GM19372 (cell line): ENCODE measurements around the gene STK32B.
"Not testable (repeated sequence)": the region's sequence is repeated elsewhere in the genome, so short reads cannot be mapped to it uniquely, and the experiment has no call there.

Source experiments
- ATAC-seq: cut with Tn5 transposase; IDR thresholded peaks from one replicate; pipeline ENCODE4 v1.9.1; 2021; ENCODE audit warnings: mild to moderate bottlenecking, low read depth, moderate library complexity; ENCODE audit not compliant: unreplicated experiment

The STK32B gene

DNA sequence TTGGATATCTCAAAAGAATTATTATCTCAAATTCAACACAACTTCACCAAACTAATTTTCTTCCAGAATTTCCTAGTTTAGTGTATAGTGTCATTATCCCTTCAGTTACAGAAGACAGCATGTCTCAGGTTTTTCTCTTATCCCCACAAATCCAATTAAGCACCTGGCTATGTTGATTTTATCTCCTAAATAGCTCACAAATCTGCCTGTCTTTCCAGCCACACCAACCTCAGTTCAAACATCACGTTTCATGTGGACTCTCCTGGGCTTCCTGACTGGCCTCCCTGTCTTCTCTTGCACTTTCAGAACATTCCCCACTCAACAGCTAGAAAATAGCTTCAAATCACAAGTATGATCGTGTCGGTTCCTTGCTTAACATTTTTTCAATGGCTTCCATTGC lies 14.8 kb downstream of the STK32B start:
- ATAC-seq, result no peak

DNA sequence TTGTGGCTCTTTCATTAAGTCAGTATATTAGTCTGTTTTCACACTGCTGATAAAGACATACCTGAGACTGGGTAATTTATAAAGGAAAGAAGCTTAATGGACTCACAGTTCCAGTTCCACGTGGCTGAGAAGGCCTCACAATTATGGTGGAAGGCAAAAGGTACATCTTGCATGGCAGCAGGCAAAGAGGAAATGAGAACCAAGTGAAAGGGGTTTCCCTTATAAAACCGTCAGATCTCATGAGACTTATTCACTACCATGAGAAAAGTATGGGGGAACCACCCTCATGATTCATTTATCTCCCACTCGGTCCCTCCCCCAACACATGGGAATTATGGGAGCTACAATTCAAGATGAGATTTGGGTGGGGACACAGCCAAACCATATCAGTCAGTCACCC lies 15.7 kb downstream of the STK32B start:
- ATAC-seq, result not testable (repeated sequence)

DNA sequence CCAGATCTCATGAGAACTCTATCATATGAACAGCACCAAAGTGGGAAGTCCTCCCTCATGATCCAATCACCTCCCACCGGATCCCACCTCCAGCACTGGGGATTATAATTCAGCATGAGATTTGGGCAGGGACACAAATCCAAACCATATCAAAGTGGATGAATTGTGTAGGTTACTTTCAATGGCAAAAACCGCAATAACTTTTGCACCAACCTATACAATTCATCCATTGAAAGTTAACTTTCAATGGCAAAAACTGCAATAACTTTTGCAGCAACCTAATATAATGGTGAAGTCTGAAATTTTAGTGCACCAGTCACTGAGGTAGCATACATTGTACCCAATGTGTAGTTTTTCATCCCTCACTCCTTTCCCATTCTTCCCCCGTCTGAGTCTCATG lies 16.6 kb downstream of the STK32B start:
- no peak for ATAC-seq

DNA sequence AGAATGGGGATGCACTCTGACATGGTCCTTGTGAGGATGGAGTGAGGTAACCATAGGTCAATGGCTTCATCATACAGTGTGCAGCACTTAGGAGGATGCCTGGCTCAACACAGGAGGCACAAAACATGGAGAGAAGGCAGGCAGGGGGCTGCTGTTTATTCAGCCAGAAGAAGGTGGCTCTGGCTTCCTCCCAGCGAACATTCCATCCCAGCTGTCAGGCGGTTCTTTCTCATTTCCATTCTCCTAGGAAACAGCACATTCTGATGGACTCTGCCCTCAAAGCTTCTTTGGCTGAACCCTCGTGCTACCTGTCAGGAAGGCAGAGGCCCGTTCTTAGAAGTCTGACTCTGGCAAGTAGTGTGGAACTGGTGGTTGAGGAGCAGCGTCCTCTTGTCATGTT lies 18.6 kb downstream of the STK32B start:
- no peak for ATAC-seq

DNA sequence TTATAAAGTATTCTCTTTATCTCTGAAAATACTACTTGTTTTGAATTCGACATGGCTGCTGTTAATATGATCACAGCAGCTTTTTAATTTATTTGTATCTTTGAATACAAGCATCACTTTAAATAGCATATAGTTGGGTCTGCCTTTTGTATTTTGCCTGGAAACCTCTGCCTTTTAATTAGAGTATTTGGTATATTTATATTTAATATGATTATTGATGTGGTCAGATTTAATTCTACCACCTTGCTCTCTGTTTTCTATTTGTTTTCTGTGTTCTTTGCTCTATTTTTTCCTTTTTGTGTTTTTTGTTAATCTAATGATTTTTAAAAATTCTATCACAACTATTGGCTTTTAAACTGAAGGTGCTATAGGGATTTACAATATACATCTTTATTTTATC lies 21.7 kb downstream of the STK32B start:
- no peak for ATAC-seq

DNA sequence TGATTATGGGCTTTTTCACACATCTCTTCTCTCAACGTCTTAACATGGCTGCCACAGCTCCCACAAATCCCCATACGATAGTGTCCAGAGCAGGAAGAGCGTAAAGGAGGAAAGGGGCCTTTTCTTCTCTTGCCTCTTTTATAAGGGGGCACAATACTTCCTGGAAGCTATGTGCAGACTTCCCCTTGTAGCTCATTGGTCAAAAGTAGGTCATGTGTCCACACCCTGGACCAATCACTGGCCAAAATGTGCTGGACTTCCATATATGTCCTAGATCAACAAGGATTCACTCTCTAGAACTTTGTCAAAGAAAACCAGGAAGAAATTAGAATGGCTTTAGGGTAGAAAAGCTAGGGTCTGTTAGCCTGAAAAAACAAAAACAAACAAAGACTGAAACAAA lies 26.7 kb downstream of the STK32B start:
- no peak for ATAC-seq

DNA sequence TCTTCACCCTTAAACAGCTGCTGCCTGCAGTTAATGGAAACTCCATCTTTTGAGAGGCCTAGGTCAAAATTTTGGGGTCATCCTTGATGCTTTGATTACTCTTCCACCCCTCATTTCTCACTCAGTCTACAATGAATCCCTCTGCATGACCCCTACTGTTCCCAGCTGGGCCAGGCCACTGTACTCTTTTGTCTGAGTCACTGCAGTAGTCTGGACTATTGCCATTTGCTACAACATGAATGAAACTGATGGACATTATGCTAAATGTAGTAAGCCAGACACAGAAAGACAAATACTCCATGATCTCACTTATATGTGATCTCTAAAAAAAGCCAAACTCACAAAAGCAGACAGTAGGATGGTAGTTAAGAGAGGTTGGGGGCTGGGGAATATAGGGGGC lies 28.3 kb downstream of the STK32B start:
- ATAC-seq, result no peak

DNA sequence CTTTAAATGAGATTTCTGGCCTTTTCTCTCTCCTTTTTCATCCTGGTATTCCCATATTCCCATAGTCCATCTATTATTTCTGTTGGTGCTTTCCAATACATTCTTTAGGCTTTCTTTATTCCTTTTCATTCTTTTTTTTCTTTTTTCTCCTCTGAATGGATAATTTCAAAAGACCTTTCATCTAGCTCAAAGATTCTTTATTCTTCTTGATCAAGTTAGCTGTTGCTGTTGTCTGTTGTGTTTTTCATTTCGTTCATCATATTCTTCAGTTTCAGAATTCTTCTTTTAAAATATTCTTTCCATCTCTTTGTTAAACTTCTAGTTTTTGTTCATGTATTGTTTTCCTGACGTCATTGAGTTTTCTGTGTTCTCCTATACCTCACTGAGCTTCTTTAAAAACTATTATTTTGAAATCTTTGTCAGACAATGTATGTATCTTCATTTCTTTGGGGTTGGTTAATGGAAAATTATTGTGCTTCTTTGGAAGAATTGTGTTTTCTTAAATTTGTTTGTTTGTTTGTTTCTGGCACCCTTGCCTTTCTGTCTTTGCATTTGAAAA lies 30.2 kb downstream of the STK32B start:
- ATAC-seq, result no peak

DNA sequence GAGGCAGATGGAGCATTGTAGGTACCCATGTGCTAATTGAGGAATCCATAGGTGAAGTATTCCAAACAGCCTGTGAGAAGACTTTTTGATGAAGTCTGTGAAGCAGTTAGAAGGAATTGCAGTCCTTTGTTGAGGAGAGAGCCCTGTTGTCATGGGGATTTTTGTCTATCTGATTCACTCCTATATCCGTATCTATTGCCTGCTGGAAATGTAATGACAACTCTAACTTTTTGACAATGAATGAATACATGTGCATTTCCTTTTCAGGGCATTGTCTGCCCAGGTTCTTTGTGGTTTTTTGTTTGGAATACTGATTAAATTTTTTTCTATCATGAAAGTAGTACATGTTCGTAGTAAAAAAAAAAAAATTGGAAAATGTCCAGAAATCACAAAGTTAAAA lies 31.1 kb downstream of the STK32B start:
- ATAC-seq, result no peak

DNA sequence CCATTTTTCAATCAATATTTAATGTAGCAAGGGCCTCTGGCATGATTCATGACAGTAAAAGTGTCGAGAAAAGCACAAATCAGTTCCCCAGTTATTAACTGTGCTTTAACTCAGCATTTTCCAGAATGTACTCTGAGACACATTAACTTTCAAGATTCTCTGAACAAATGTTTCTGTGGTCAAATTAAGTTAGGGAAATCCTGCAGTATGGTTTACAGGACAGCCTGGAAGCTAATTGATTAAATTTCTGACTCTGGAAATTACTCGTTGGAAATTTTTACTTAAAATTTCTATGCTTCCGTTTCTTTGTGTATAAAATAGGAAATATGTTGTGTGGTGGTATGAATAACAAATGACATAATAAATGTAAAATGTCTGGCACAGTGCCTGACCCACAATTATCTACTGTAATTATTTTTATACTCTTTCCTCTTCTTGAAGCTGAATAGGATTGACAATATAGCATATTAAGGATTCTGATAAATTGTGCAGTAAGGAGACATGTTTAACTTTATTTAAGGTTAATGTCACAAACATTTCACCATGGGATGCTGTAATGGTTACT lies 33.7 kb downstream of the STK32B start:
- no peak for ATAC-seq

DNA sequence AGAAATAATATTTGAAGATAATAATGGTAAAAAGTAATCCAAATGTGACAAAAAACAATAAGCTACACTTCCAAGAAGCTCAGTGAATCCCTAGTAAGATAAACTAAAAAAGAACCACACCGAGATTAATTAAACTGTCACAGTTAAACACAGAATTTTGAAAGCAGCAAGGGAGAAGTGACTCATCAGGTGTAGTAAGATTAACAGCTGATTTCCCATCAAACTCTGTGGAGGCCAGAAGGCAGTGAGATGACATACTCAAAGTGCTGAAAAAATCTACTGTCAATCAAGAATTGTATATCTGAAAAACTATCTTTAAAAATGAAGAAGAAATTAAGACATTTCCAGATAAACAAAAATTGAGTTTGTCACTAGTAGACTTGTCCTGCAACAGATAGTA lies 35.3 kb downstream of the STK32B start:
- no peak for ATAC-seq

DNA sequence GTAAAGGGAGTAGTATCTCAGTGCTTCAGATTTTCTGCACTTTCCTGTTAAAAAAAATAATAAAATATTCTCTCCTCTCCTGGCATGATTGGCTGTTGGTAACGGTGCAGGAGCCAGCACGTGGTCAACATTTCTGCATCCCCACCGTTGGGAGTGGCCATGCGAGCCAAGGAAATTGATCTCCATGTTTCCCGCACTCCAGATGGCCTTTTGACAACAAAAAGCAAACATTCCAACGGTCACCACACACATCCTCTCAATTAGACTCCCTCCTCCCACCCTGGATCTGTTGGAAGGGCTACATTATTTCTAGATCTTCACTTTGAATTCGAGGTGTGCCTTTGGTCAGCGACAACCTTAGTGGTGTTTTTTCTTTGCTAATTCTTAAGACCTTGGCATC lies 45.0 kb downstream of the STK32B start:
- ATAC-seq, result no peak

DNA sequence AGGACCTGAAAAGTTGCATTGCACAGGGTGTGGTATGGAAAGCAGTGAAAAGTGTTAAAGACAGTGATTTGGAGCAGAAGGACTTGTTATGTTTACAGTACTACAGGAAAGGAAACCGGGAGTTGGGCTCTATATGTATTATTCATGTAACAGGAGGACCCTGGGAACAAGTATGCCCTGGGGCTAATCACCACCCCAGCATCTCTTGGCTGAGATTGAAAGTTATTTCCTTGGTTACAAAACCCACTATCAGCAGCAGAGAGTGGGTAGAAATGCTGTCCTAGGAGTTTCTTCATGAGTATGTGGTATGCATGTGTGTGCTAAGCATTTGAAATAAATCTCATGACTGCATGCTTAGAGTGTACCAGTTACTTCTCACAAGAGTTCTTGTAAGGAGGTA lies 46.9 kb downstream of the STK32B start:
- ATAC-seq, result no peak

DNA sequence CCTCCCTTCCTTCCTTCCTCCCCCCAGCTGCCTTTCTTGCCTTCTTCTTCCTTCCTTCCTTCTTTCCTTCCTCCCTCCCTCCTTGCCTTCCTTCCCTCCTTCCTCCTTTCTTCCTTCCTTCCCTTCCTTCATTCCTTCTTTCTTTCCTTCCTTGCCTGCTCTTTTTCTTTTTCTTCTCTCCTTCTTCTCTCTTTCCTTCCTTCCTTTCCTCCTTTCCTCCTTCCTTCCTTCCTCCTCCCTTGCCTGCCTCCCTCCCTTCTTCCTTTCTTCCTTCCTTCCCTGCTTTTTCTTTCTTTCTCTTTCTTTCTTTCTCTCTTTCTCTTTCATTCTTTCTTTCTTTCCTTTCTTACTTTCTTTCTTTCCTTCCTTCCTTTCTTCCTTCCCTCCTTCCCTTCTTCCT lies 49.1 kb downstream of the STK32B start:
- no peak for ATAC-seq

DNA sequence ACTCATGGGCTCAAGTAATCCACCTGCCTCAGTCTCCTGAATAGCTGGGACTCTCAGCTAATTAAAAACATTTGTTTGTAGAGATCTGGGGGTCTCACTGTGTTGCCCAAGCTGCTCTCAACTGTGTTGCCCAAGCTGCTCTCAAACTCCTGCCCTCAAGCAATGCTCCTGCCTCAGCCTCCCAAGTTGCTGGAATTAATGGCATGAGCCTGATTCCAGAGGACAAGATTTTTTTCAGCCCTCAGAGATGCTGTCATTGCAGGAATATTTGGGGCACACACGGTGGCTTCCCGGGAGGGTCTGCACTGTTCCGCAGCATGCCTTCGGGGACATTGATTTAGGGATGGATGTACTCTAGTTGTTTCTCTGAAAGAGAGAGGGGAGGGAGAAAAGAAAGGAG lies 49.7 kb downstream of the STK32B start:
- no peak for ATAC-seq

DNA sequence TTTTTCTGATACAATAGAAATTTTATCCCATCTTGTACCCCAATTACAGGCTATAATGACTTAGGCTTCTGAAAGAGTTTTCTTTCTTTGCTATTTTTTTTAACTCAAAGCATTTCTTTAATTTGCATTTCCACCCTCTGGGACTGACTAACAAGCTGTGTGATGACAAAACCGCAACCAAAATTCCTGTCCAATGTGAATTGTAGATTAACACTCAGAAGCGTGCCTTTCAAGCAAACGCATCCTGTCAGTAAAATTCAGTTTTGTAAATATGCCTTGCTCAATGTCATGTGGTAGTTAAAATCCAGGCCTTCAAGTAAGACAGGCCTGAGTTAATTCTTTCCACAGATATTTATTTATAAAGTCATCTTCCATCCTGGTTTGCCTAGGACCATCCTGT lies 50.3 kb downstream of the STK32B start:
- no peak for ATAC-seq

DNA sequence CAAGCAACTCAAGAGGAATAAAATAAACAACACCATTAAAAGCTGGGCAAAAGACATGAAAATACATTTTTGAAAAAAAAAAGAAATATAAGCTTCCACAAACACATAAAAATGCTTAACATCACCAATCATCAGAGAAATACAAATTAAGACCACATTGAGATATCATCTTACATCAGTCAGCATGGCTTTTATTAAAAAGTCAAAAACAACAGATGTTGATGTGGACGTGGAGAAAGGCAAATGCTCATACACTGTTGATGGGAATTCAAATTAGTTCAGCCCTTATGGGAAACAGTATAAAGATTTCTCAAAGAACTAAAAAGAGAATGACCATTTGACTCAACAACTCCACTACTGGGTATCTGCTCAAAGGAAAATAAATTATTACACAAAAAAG lies 59.6 kb downstream of the STK32B start:
- no peak for ATAC-seq

DNA sequence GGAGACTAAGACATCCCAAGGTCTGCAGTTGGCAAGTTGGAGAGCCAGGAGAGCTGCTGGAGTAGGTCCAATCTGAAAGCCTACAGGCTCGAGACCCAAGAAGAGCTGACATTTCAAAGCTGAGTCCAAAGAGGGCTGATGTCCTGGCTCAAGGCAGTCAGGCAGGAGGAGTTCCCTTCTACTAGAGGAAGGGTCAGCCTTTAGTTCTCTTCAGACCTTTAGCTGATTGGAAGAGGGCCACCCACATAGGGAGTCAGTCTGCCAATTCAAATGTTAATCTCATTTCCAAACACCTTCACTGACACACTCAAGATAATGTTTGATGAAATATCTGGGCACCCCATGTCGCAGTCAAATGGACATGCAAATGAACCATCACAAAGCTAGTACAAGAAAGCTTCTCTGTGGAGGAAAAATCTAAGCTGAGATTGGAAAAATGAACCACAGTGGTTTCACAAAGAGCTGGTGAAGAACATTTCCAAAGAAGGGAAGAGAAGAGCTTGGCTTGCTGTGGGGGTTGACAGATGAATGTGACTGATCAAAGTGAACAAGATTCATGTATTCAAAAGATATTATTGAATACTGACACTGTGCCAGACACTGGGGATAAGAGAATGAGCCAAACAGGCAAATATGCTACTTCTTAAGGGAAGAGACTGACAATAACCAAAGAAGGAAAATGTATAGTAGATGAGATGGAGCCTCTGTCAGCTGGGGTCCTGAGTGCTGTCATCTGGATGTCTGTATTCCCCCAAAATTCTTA lies 61.2 kb downstream of the STK32B start:
- ATAC-seq, result no peak

DNA sequence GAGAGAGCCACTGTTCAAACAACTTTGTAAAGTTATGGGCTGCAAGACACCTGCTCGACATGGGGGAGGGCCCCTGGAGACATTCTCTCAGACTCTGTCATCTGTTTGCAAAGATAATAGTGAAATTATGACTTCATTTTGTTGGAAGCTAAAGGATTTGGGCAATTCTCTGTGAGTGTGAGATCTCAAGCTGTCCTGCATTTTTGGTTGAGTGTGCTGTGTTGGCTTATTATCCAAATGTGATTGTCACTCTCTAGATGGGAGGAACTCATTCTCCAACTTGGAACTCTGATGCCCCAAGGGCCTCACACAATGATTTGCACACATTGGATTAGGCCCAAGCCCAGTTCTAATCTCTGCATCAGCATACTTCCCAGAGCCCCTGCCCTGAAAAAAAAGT lies 63.7 kb downstream of the STK32B start:
- ATAC-seq, result no peak

DNA sequence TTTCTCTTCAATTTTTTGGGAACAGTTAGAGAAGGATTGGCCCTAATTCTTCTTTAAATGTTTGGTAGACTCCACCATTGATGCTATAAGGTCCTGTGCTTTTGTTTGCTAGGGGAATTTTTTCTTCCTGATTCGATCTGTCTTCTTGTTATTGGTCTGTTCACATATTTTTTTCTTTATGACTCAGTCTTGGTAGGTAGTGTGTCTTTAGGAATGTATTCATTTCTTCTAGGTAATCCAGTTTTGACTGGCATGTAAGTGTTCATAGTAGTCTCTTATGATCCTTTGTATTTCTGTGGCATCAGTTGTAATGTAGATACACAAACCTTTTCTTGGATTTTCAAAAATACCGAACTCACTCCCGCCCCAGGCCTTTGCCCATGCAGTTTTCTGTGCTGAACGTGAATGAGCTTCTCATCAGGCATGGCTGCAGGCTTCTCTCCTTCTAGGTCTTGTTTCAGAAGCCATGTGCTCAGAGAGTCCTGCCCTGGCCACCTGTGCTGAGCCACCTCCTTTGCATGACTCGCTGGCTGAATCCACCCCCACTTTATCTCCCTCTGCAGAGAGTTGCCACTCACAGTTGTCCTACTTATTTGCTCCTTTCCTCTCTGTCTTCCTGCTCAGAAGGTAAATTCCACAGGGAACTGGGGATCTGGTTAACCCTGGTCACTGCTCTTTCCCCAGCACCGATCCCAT lies 67.0 kb downstream of the STK32B start:
- ATAC-seq, result no peak

DNA sequence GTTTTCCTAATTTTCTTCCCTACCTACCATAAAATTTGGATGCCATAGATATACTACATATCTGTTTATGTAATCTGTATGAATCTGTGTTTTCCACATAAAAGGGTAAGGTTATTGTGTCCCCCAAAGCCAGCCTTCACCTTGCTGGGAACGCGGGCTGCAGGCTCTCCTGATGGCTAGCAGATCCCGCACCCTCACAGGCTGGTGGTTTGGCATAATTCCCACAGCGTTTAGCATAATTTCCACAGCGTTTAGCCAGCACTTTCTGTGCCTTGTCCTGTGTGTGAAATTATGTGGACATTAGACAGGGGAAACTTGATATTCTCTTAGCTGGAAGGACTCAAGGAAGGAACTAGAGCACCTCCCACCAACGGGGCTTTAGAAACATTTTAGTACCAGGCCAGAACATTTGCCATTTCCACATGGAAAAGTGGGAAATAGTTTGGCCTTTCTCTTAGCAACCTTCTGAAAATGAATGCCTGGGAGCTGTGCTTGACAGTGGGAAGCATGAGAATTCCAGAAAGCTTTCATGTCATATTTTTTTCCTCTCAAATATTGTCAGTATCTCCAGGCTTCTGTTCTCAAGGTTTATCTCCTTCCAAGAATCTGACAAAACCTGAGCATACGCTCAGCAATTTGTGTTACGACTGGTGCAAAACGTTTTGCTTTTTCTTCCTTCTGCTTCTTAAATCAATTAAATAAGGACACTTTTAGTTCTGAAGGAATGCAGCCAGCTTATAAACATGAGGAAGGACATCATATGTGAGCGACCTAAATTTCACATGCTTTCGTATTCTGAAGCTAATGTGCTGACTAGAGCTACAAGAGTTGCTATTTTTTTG lies 67.9 kb downstream of the STK32B start:
- ATAC-seq, result no peak
